NCI-H1694 (cell line): ENCODE results near the gene NCK2.
"Not testable (repeated sequence)": the region's sequence is repeated elsewhere in the genome, so short reads cannot be mapped to it uniquely, and the experiment has no call there.

Experiments
- DNase-seq: peaks from one replicate; lab custom pipeline; 2025; lab: John Stamatoyannopoulos, UW

Gene NCK2

GRCh38 chr2:105756435-105756834 lies 11.7 kb downstream of the NCK2 start:
- DNase-seq: no peak

GRCh38 chr2:105756865-105757264 lies 12.2 kb downstream of the NCK2 start:
- DNase-seq: not testable (repeated sequence)

DNA sequence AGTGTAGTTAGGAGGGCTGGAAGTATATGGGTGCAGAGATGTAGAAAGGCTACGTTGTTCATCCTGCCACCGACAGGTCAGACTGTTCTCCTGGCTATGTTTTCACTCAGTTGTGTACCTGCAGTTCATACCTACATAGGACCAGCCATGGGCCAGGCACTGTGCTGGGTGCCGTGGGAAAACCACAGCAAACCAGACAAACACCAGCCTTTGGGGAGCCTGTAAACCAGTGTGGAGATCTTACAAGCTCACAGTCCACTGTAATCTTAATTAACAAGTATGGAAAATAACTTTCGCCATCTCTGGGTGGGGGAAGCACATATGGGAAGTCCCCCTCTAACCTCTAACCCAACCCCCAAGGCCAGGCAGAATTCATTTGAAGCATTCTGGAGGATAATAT lies 12.7 kb downstream of the NCK2 start:
- DNase-seq: no peak

DNA sequence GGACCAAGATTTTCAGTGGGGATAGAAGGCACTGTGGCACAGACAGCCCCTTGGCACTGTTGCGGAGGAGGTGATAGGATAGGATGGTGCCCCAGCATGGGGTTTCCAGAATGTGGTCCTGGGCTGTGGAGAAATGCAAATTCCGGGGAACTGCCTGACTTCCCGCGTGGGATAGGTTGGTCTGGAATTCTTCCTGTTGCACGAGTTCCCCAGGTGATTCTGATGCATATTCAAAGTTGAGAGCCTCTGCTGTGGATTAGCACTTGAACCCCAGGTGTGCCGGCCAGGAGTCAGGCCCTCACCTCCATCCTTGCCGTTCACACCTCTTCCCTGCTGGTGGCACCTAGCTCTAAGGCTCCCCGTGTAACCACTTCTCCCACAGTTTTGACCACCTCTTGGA lies 15.5 kb downstream of the NCK2 start:
- DNase-seq: no peak

- no peak for DNase-seq
These were observed 16.1 kb downstream of the NCK2 start for GRCh38 chr2:105760639-105761337.

DNA sequence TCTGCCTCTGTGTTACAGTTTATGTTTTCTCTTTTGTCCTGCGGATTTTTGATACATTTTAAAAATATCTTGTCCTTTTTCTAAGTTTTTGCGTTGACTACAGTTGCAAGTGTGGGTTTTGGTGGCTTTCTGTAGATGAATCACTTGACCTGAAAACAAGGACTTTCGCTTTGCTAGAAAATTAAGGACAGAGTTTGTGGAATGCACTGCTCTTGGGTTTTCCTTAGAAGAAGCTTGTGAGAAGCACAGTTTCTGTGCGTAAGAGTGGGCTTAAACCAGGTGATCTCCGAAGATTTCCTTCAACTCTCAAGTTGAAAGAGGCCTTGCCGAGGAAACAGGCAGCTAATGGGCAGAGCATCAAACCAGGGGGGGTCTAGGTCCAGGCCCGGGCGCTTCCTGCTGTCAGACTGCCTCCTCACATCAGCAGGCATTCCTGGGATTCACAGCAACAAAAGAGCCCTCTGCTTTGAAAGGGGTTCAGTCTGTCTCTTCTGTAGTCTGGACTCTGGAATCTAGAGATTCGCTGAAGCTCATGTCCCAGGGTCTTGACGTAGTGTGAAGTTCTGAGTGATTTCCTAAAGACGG lies 17.3 kb downstream of the NCK2 start:
- no peak for DNase-seq

- DNase-seq: no peak
These were observed 18.4 kb downstream of the NCK2 start for GRCh38 chr2:105763076-105763475.

DNA sequence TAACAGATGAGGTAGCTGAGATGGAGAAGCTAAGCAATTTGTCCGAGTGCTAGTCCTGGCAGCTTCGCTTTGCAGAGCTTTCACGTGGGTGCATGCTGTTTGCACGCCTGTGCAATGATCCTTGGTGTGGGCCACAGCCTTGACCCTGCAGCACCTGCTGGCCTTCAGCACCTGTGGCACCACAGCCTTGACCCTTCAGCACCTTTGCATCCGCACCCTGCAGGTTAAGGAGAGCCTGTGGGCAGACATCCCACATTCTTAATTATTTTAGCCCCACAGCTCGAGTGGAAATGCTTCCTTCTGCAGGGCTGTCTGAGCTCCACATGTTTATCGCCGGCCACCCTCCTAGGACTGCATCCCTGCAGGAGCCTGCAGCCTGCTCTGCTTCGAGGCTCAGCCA lies 19.3 kb downstream of the NCK2 start:
- no peak for DNase-seq

- DNase-seq: no peak
These were observed 20.9 kb downstream of the NCK2 start for GRCh38 chr2:105765415-105766299.

DNA sequence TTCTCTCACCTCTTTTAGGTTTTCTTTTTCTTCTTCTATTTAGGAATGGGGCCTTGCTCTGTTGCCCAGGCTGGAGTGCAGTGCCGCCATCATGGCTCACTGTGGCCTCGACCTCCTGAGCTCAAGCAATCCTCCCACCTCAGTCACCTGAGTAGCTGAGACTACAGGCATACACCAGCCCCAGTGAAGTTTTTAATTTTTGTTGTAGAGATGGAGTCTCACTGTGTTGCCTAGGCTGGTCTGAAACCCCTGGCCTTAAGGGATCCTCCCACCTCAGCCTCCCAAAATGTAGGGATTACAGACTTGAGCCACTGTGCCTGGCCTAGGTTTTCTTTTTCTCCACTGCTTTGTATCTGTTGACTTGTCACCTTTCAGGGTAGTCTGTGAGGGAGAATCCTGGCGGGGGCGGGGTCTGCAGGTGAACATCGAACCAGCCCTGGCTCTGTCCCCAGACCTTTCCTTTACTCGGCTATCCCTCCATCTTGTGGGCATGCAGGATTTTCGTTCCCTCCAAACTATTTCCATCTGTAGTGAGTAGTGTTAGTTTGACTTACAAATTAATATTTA lies 21.7 kb downstream of the NCK2 start:
- no peak for DNase-seq

GRCh38 chr2:105768176-105768575 lies 23.5 kb downstream of the NCK2 start:
- no peak for DNase-seq

GRCh38 chr2:105768961-105769452 lies 24.3 kb downstream of the NCK2 start:
- no peak for DNase-seq

GRCh38 chr2:105769504-105769903 lies 24.8 kb downstream of the NCK2 start:
- no peak for DNase-seq

- no peak for DNase-seq
These were observed 25.4 kb downstream of the NCK2 start for GRCh38 chr2:105770149-105770548.

- DNase-seq: not testable (repeated sequence)
These were observed 26.6 kb downstream of the NCK2 start for GRCh38 chr2:105771291-105771690.

- no peak for DNase-seq
These were observed 27.1 kb downstream of the NCK2 start for GRCh38 chr2:105771836-105772235.

DNA sequence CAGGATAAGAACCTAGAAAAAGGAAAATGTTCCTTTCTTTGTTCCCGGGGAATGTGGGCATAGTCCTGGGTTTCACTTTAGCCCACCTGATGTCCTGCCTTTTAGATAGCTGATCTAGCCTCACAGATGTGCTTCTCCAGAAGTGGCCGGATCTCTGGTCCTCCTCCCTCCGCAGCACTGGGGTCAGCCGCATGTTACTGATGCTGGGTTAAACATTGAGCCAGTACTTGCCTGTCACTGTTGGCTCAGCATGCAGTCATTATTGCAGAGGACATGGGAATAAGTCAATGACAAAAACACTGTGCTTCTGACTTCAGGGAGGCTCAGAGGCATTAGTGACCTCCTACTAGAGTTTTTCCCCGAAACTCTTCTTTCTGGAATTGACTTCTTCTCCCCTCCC lies 27.6 kb downstream of the NCK2 start:
- DNase-seq: no peak

- no peak for DNase-seq
These were observed 28.9 kb downstream of the NCK2 start for GRCh38 chr2:105773568-105773967.

GRCh38 chr2:105774781-105775337 lies 30.1 kb downstream of the NCK2 start:
- no peak for DNase-seq

- DNase-seq: no peak
These were observed 31.3 kb downstream of the NCK2 start for GRCh38 chr2:105775809-105776559.

- no peak for DNase-seq
These were observed 31.8 kb downstream of the NCK2 start for GRCh38 chr2:105776560-105776928.
